Measurements from ENCODE around the gene GRM2. TPM values are rescaled to one million over a fixed set of nuclear protein-coding genes. Genes with fewer than 3 reads are reported as not detected.

GRM2 gene
- total RNA-seq, 1 experiment from 2014 or later = 1.9 TPM

- Histone ChIP-seq H3K23ac (ENCODE audit: insufficient read length, low read depth, low read length) (no peak overlapping the region), H3K27ac (ENCODE audit: insufficient read length, low read depth, low read length) (no peak overlapping the region), H3K56ac (ENCODE audit: insufficient read length, low read depth, low read length) (no peak overlapping the region), H2BK12ac (ENCODE audit: insufficient read length, low read depth, low read length) (no peak overlapping the region), H3K23me2 (ENCODE audit: insufficient read length, low read depth, low read length, poor library complexity, severe bottlenecking) (peaks cover 4% of the 10 kb centered on the region), H4K8ac (replicated peaks; ENCODE audit: insufficient read length, low read depth, low read length) (no peak overlapping the region), H3T11ph (ENCODE audit: low read length) (no peak overlapping the region), H3K14ac (ENCODE audit: insufficient read depth, low read length) (no peak overlapping the region), H2BK20ac (ENCODE audit: low read depth, low read length, poor library complexity, severe bottlenecking) (no peak overlapping the region), H3K79me2 (ENCODE audit: insufficient read depth, low read length) (no peaks in the 10 kb centered on the region), H2AK5ac (ENCODE audit: insufficient read length, low read length) (no peak overlapping the region), H3K9ac (ENCODE audit: extremely low read depth, insufficient read length, low read length) (no peak overlapping the region), H4K91ac (ENCODE audit: insufficient read length, low read depth, low read length) (no peak overlapping the region), H3K27me3 (ENCODE audit: insufficient read depth, low read length) (no peaks in the 10 kb centered on the region), H3K4me2 (ENCODE audit: insufficient read depth, insufficient read length, low read length) (no peak overlapping the region), H2BK5ac (ENCODE audit: insufficient read length, low read length) (no peak overlapping the region), H3K4ac (ENCODE audit: low read depth, low read length) (no peak overlapping the region), H4K5ac (ENCODE audit: insufficient read length, low read depth, low read length) (no peak overlapping the region), H3K4me1 (ENCODE audit: insufficient read depth, low read length) (0 out of 2 replicates have a peak, but pooled peaks cover 2% of the 10 kb centered on the region), H2BK120ac (ENCODE audit: low read depth, low read length, poor library complexity, severe bottlenecking) (no peak overlapping the region), H3K79me1 (ENCODE audit: insufficient read depth, low read depth, low read length, poor library complexity, severe bottlenecking) (no peaks in the 10 kb centered on the region), H4K20me1 (ENCODE audit: control insufficient read depth, insufficient read depth, insufficient read length) (no peaks in the 10 kb centered on the region), H3K18ac (ENCODE audit: insufficient read length, low read depth, low read length) (no peak overlapping the region), H3K9me3 (ENCODE audit: control insufficient read depth, low read depth, low read length) (no peaks in the 10 kb centered on the region), H2BK15ac (ENCODE audit: low read depth, low read length) (no peak overlapping the region), H2AFZ (ENCODE audit: low read length) (no peak overlapping the region)
- H3K4me3 Mint-ChIP-seq = no peak overlapping the region
- no peaks in the 10 kb centered on the region; the same call in 1 of the 2 replicates for H3K27me3 Mint-ChIP-seq (ENCODE audit: low read depth)
- no peak for TF ChIP-seq CTCF (conservative IDR thresholded peaks at IDR 0.05)
- H3K36me3 Mint-ChIP-seq (ENCODE audit: insufficient read depth in 1 of 3, low read depth in 3 of 3) = no peaks in the 10 kb centered on the region
- H3K9me3 Mint-ChIP-seq = no peaks in the 10 kb centered on the region
- H3K4me1 Mint-ChIP-seq = peaks cover 18 to 21% of the 10 kb centered on the region in 2 experiments
- no peak for DNase-seq
- WGBS (ENCODE audit: extremely low coverage, insufficient read length, low lambda C conversion rate) = no CpG with 5 or more reads among the region's 3 CpGs
- H3K27ac Mint-ChIP-seq = peak overlapping the region in 1 of 3 experiments; percentile 42; a peak in 1 of 7 replicates
Measured at GRCh38 chr3:51676102-51676640, 30.7 kb upstream of the GRM2 start.
